GM12878 (cell line): ENCODE results near the gene MPIG6B. TPM values are rescaled to one million over a fixed set of nuclear protein-coding genes. Genes with fewer than 3 reads are reported as not detected.

ENCODE experiments used
- ATAC-seq: fragments of 200-7000 bp; cut with Tn5 transposase; 3 replicates; pipeline ENCODE4 v1.9.1; 2020; ENCODE audit warnings: mild to moderate bottlenecking, moderate library complexity
- BruUV-seq: library from RNA; stranded (reverse); fragments of 400-500 nt; replicated peaks from 2 replicates; lab custom pipeline; 2021; lab: Mats Ljungman, UMichigan
- CTCF ChIA-PET: fragments of 300-600 bp; sonication (Branson Sonifier 250); formaldehyde crosslinking; extraction: SDS; loops from one replicate; lab custom pipeline; 2021; ENCODE audit warnings: inconsistent platforms; lab: Yijun Ruan, JAX
- POLR2A ChIA-PET: fragments of 350-600 bp; formaldehyde crosslinking; extraction: SDS; loops from one replicate; lab custom pipeline; 2021; ENCODE audit warnings: inconsistent platforms; lab: Charles Lee
- RAD21 ChIA-PET: fragments of 300-600 bp; sonication (Branson Sonifier 250); formaldehyde crosslinking; loops from one replicate; lab custom pipeline; 2023; ENCODE audit warnings: antibody characterized with exemption; ENCODE audit not compliant: unreplicated experiment; lab: Charles Lee
- SMC1A ChIA-PET: fragments of 300-600 bp; sonication (Branson Sonifier 250); formaldehyde crosslinking; loops from one replicate; lab custom pipeline; 2023; ENCODE audit not compliant: unreplicated experiment, uncharacterized antibody; lab: Charles Lee
- DNase-seq: peaks from one replicate; pipeline ENCODE4 v3.0.0-alpha.2; 2011; ENCODE audit warnings: low read depth, low spot score
- FAIRE-seq: peaks from 3 replicates; lab custom pipeline; 2011; peaks lifted over from hg19 to GRCh38; lab: Jason Lieb, UNC
- H2AFZ ChIP-seq: 2 replicates; pipeline ENCODE4 v1.6.0; 2011; ENCODE audit warnings: low read depth, low read length, control low read depth; ENCODE audit not compliant: control insufficient read depth
- H3K27ac ChIP-seq: 2 replicates; pipeline ENCODE4 v1.5.1; 2011; ENCODE audit warnings: control low read depth; ENCODE audit not compliant: control insufficient read depth, insufficient read depth
- H3K27me3 ChIP-seq, 2 experiments: replicated peaks in 1 of 2; 2 replicates each; pipeline versions ENCODE4 v1.6.0 to v1.6.1; 2011; ENCODE audit warnings: low read length in 1 of 2; ENCODE audit not compliant: control insufficient read depth in 2 of 2, insufficient read depth in 2 of 2
- H3K36me3 ChIP-seq, 2 experiments: 2 replicates each; pipeline ENCODE4 v1.5.1; 2011; ENCODE audit warnings: low read length in 1 of 2; ENCODE audit not compliant: control insufficient read depth in 2 of 2, insufficient read depth in 2 of 2
- H3K4me1 ChIP-seq: 2 replicates; pipeline ENCODE4 v1.6.1; 2011; ENCODE audit warnings: mild to moderate bottlenecking, low read length, moderate library complexity, mixed read lengths; ENCODE audit not compliant: control insufficient read depth, insufficient read depth
- H3K4me2 ChIP-seq: 2 replicates; pipeline ENCODE4 v1.6.0; 2011; ENCODE audit warnings: control low read depth; ENCODE audit not compliant: control insufficient read depth, insufficient read depth
- H3K4me3 ChIP-seq: fragments of 200-600 bp; sonication (generic); 2 replicates; pipeline ENCODE4 v1.5.1; 2016
- H3K79me2 ChIP-seq: 2 replicates; pipeline ENCODE4 v1.6.0; 2011; ENCODE audit warnings: low read length; ENCODE audit not compliant: control insufficient read depth, insufficient read depth
- H3K9ac ChIP-seq: 2 replicates; pipeline ENCODE4 v1.8.0; 2011; ENCODE audit warnings: low read length, control low read depth, mixed read lengths; ENCODE audit not compliant: control insufficient read depth, insufficient read depth
- H3K9me3 ChIP-seq: replicated peaks from 3 replicates; pipeline ENCODE4 v1.5.1; 2011; ENCODE audit warnings: mild to moderate bottlenecking, low read length; ENCODE audit not compliant: control insufficient read depth, insufficient read depth
- H4K20me1 ChIP-seq: 2 replicates; pipeline ENCODE4 v1.6.0; 2011; ENCODE audit not compliant: control insufficient read depth, insufficient read depth
- ATF7 ChIP-seq: fragments of 450-650 bp; IDR thresholded peaks from 2 replicates; pipeline ENCODE4 v1.6.1; 2016; ENCODE audit warnings: low read depth, mild to moderate bottlenecking
- BMI1 ChIP-seq: fragments of 450-650 bp; IDR thresholded peaks from 2 replicates; pipeline ENCODE4 v1.6.1; 2016; ENCODE audit warnings: mild to moderate bottlenecking, moderate library complexity, borderline replicate concordance
- CHD2 ChIP-seq: IDR thresholded peaks from 2 replicates; pipeline ENCODE4 v1.6.1; 2011; ENCODE audit warnings: low read depth, low read length, improper control_type of control experiment, borderline replicate concordance
- CUX1 ChIP-seq: IDR thresholded peaks from 2 replicates; pipeline ENCODE4 v1.6.1; 2012; ENCODE audit warnings: improper control_type of control experiment, low read depth, low read length; ENCODE audit not compliant: insufficient replicate concordance
- GATAD2B ChIP-seq: fragments of 450-650 bp; conservative IDR thresholded peaks from 2 replicates; pipeline ENCODE4 v1.6.1; 2017; ENCODE audit warnings: low read depth, mild to moderate bottlenecking, moderate library complexity
- HDGF ChIP-seq: fragments of 450-650 bp; IDR thresholded peaks from 2 replicates; pipeline ENCODE4 v1.6.1; 2016; ENCODE audit warnings: antibody characterized with exemption
- MXI1 ChIP-seq: fragments of 150-350 bp; IDR thresholded peaks from 2 replicates; pipeline ENCODE4 v1.6.1; 2011; ENCODE audit warnings: low read depth, mild to moderate bottlenecking, inconsistent platforms, low read length, improper control_type of control experiment
- NBN ChIP-seq: fragments of 450-650 bp; IDR thresholded peaks from 2 replicates; pipeline ENCODE4 v1.6.1; 2016
- NFYA ChIP-seq: IDR thresholded peaks from 2 replicates; pipeline ENCODE4 v1.6.1; 2011; ENCODE audit warnings: low read depth, mild to moderate bottlenecking, low read length, improper control_type of control experiment, borderline replicate concordance
- SMAD5 ChIP-seq: IDR thresholded peaks from 2 replicates; pipeline ENCODE4 v1.6.1; 2016; ENCODE audit warnings: antibody characterized with exemption, low read depth
- SP1 ChIP-seq: IDR thresholded peaks from one replicate; pipeline ENCODE4 v1.6.1; 2011; ENCODE audit warnings: low read depth, low read length
- SRF ChIP-seq, 2 experiments: IDR thresholded peaks; 2 replicates each; pipeline ENCODE4 v1.6.1; 2011; ENCODE audit warnings: low read depth in 2 of 2, low read length in 2 of 2, mild to moderate bottlenecking in 1 of 2, moderate library complexity in 1 of 2
- STAT3 ChIP-seq: IDR thresholded peaks from 2 replicates; pipeline ENCODE4 v1.6.1; 2011; ENCODE audit warnings: low read depth, low read length, improper control_type of control experiment
- TCF3 ChIP-seq: IDR thresholded peaks from 2 replicates; pipeline ENCODE4 v1.6.1; 2012; ENCODE audit warnings: low read depth, mild to moderate bottlenecking, low read length, borderline replicate concordance; ENCODE audit not compliant: insufficient read depth
- ZNF207 ChIP-seq: fragments of 450-650 bp; IDR thresholded peaks from 2 replicates; pipeline ENCODE4 v1.6.1; 2014; ENCODE audit warnings: antibody characterized with exemption, mild to moderate bottlenecking, borderline replicate concordance
- ZNF384 ChIP-seq: IDR thresholded peaks from 2 replicates; pipeline ENCODE4 v1.6.1; 2012; ENCODE audit warnings: low read depth, mild to moderate bottlenecking, low read length, improper control_type of control experiment, borderline replicate concordance
- WGBS: methylation state at CpG from one replicate; pipeline ENCODE4 v1.1.6; 2016; ENCODE audit warnings: low lambda C conversion rate; ENCODE audit not compliant: insufficient replicate concordance, insufficient coverage; ENCODE audit errors: missing lambda C conversion rate; 5-methylcytosine and 5-hydroxymethylcytosine counted together
- in situ Hi-C: fragments of 300-500 bp; cut with MboI; formaldehyde crosslinking; loops from 9 replicates; pipeline ENCODE4 v1.14.3; 2018; ENCODE audit warnings: mixed read lengths
- intact Hi-C: fragments of 100-400 bp; cut with micrococcal nuclease; formaldehyde crosslinking; loops from one replicate; pipeline ENCODE4 v1.14.2; 2022; ENCODE audit not compliant: unreplicated experiment
- polyA plus RNA-seq, 11 experiments: library from polyadenylated mRNA; depleted of rRNA in 4 of 11; unstranded in 6 of 11; stranded (reverse) in 5 of 11; fragments of >200 nt; fragmentation: Nextera tagmentation in 4 of 11; fragmentation: Illumina TruSeq in 1 of 11; extraction: Ambion mirVana in 4 of 11; extraction: Trizol in 1 of 11; gene quantifications; 1 replicate in 1 of 11; 2 replicates in 10 of 11; pipeline versions ENCODE4 v1.2.1 to v1.2.3, GENCODE V29; 2011 to 2016; ENCODE audit warnings: inconsistent platforms in 2 of 11, missing spikeins in 2 of 11, low read depth in 1 of 11
- total RNA-seq, 4 experiments: library from RNA; depleted of rRNA in 3 of 4; stranded (reverse); fragments of >200 nt in 3 of 4; fragmentation: Illumina TruSeq in 1 of 4; extraction: Trizol in 1 of 4; gene quantifications; 2 replicates each; pipeline versions ENCODE4 v1.2.1 to v1.2.3, GENCODE V29; 2013 to 2021

The MPIG6B gene
- total and polyA plus RNA-seq, 10 of the 15 experiments (the other 5 are each of a cell fraction or from before 2014, with no cell fraction given) = not detected

- 1% methylated on average over 23 of the region's 24 CpGs for WGBS
- in situ Hi-C loops = no loop called here
- Histone ChIP-seq H3K4me1 (peaks cover 28% of the 10 kb centered on the region), H3K4me2 (peak within 1 kb of the TSS; percentile 99), H3K79me2 (peaks cover 51% of the 10 kb centered on the region), H2AFZ (peak within 1 kb of the TSS; percentile 69), H3K9me3 (no peaks in the 10 kb centered on the region), H4K20me1 (0 out of 2 replicates have a peak, but pooled peaks cover 4% of the 10 kb centered on the region), H3K36me3 (peaks cover 6 to 13% of the 10 kb centered on the region in 2 experiments; a peak in 3 of 4 replicates), H3K27ac (peak within 1 kb of the TSS; percentile 99), H3K27me3 (no peaks in the 10 kb centered on the region), H3K9ac (peak within 1 kb of the TSS; percentile 98), H3K4me3 (peak within 1 kb of the TSS; percentile 100)
- no peak for FAIRE-seq
- CTCF ChIA-PET = interaction anchor here (0.6 to 15.8 kb wide), 12 partner anchors 7 to 185 kb away, joined by 3 to 208 read pairs (median 4); partner anchors contain the start of genes ABHD16A, DDAH2 and LY6G5C
- RAD21 ChIA-PET = interaction anchor here (0.9 to 6.0 kb wide), 13 partner anchors 33 to 459 kb away, joined by 3 to 53 read pairs (median 5); partner anchors contain the start of genes ABHD16A, C6orf47, HSPA1A and HSPA1B
- DNase-seq = peak; percentile 55
- POLR2A ChIA-PET = interaction anchor here (0.6 to 9.7 kb wide), 19 partner anchors 9 to 440 kb away, joined by 3 to 158 read pairs (median 4); partner anchors contain the start of genes ABHD16A, BAG6, C6orf47 and HSPA1A
- SMC1A ChIA-PET = interaction anchor here (0.8 to 6.3 kb wide), 11 partner anchors 8 to 185 kb away, joined by 3 to 45 read pairs (median 13); partner anchors contain the start of genes ABHD16A, DDAH2, HSPA1B and LSM2
- ATAC-seq = peak; percentile 48
- intact Hi-C loops = loop anchor here (5.0 kb wide), 1 partner anchor 69 kb away; the partner anchor contains the start of genes CSNK2B and LY6G5B
- no TSS peak for BruUV-seq
- peak; percentile 18; the same call in 1 of the 2 replicates for TF ChIP-seq HDGF
- TF ChIP-seq NFYA = no peak
- no peak for TF ChIP-seq STAT3
- no peak for TF ChIP-seq ZNF207
- TF ChIP-seq MXI1 = peak; percentile 33
- TF ChIP-seq GATAD2B = peak; percentile 51; the same call in 1 of the 2 replicates
- peak; percentile 25 for TF ChIP-seq CUX1
- peak; percentile 69 for TF ChIP-seq SMAD5
- TF ChIP-seq SP1 = peak; percentile 12
- peak; percentile 37; the same call in 1 of the 2 replicates for TF ChIP-seq ATF7
- peak; percentile 38; the same call in 1 of the 2 replicates for TF ChIP-seq CHD2
- peak; percentile 47; the same call in 1 of the 2 replicates for TF ChIP-seq NBN
- TF ChIP-seq SRF (IDR thresholded peaks at IDR 0.05; ENCODE audit: low read depth in 2 of 2, low read length in 2 of 2) = no peak
- TF ChIP-seq ZNF384 = no peak
- TF ChIP-seq BMI1 = no peak
- TF ChIP-seq TCF3 = peak; percentile 50; the same call in 1 of the 2 replicates
Observed at GRCh38 chr6:31736021-31736767, 13.0 kb downstream of the MPIG6B start, which contains the start of gene CLIC1. CLIC1 (minus strand) TSS chr6:31736530; CDS start chr6:31736300, 230 bp downstream.
